Measurements from ENCODE around the gene CREG1.

Gene CREG1

GRCh38 chr1:167515461-167515860, 38.1 kb downstream of the CREG1 start:
- Mint-ChIP-seq H3K4me1 (ENCODE audit: low read depth) (no peaks in the 10 kb centered on the region), H3K36me3 (ENCODE audit: low read depth) (no peaks in the 10 kb centered on the region), H3K4me3 (no peak overlapping the region), H3K27ac (no peak overlapping the region), H3K9me3 (no peaks in the 10 kb centered on the region), H3K27me3 (peaks cover 2% of the 10 kb centered on the region)
- intact Hi-C loops (cut with micrococcal nuclease), result no loop called here

- H3K4me3 Mint-ChIP-seq, result no peak overlapping the region
- H3K4me1 Mint-ChIP-seq (ENCODE audit: low read depth), result no peaks in the 10 kb centered on the region
- intact Hi-C loops (cut with micrococcal nuclease), result no loop called here
Measured at GRCh38 chr1:167514288-167514687, 39.3 kb downstream of the CREG1 start.

GRCh38 chr1:167512046-167512654, 41.4 kb downstream of the CREG1 start:
- Mint-ChIP-seq H3K9me3 (no peaks in the 10 kb centered on the region), H3K27ac (no peak overlapping the region), H3K4me1 (ENCODE audit: low read depth) (no peaks in the 10 kb centered on the region), H3K4me3 (no peak overlapping the region), H3K36me3 (ENCODE audit: low read depth) (no peaks in the 10 kb centered on the region), H3K27me3 (peaks cover 4% of the 10 kb centered on the region)
- intact Hi-C loops (cut with micrococcal nuclease), result no loop called here

More at GRCh38 chr1:167514288-167514687, 39.3 kb downstream of the CREG1 start:
- H3K27ac Mint-ChIP-seq, result no peak overlapping the region
- H3K9me3 Mint-ChIP-seq, result no peaks in the 10 kb centered on the region
- H3K27me3 Mint-ChIP-seq, result peaks cover 4% of the 10 kb centered on the region
- H3K36me3 Mint-ChIP-seq (ENCODE audit: low read depth), result no peaks in the 10 kb centered on the region

GRCh38 chr1:167511374-167511986, 42.1 kb downstream of the CREG1 start:
- Mint-ChIP-seq H3K27ac (no peak overlapping the region), H3K27me3 (peaks cover 4% of the 10 kb centered on the region), H3K4me3 (no peak overlapping the region), H3K4me1 (ENCODE audit: low read depth) (no peaks in the 10 kb centered on the region), H3K36me3 (ENCODE audit: low read depth) (no peaks in the 10 kb centered on the region), H3K9me3 (no peaks in the 10 kb centered on the region)
- intact Hi-C loops (cut with micrococcal nuclease), result no loop called here

GRCh38 chr1:167510881-167511280, 42.7 kb downstream of the CREG1 start:
- H3K27ac Mint-ChIP-seq, result no peak overlapping the region
- no peaks in the 10 kb centered on the region for H3K9me3 Mint-ChIP-seq
- no peaks in the 10 kb centered on the region for H3K4me1 Mint-ChIP-seq (ENCODE audit: low read depth)
- intact Hi-C loops (cut with micrococcal nuclease), result no loop called here
- no peak overlapping the region for H3K4me3 Mint-ChIP-seq
- no peaks in the 10 kb centered on the region for H3K36me3 Mint-ChIP-seq (ENCODE audit: low read depth)
- peaks cover 4% of the 10 kb centered on the region for H3K27me3 Mint-ChIP-seq

DNA sequence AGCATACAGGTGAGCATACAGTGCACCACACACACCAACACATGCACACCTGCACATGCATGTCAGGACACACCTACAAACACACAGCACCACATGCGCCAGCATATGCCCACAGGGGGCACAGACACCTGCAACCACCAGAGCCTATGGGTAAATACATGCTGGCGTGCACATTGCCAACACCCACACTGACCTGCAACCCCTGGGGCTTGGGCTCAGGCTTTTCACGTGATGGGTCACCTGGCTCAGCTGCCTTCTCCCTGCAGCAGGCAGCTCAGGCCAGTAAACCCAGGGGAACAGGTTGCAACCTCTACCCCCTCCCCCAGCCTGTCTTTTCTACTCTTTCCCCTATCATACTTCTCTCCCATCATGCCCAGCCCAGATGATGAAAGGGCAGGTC, 43.3 kb downstream of the CREG1 start:
- H3K27ac Mint-ChIP-seq, result no peak overlapping the region
- no peaks in the 10 kb centered on the region for H3K9me3 Mint-ChIP-seq
- no peak overlapping the region for H3K4me3 Mint-ChIP-seq
- no peaks in the 10 kb centered on the region for H3K36me3 Mint-ChIP-seq (ENCODE audit: low read depth)
- peaks cover 4% of the 10 kb centered on the region for H3K27me3 Mint-ChIP-seq
- intact Hi-C loops (cut with micrococcal nuclease), result no loop called here
- H3K4me1 Mint-ChIP-seq (ENCODE audit: low read depth), result no peaks in the 10 kb centered on the region

DNA sequence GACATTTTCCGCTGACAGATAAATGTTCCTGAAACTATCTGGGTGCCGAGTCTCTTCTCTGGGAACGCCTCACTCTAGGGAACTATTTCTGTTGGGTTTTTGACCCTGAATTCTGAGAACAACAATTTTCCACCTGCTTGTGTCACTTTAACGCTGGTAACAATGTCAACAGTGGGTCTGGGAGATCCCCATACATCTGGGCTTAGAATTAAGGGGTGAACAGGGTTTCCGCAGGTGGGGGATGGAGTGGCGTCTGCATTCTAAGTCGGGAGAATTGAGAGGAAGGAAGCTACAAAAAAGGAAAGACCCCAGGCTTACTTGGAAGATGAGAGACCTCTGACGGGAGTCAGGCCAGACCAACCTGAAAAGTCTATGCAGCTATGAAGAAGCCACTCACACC, 44.0 kb downstream of the CREG1 start:
- intact Hi-C loops (cut with micrococcal nuclease), result no loop called here
- H3K9me3 Mint-ChIP-seq, result no peaks in the 10 kb centered on the region
- no peaks in the 10 kb centered on the region for H3K4me1 Mint-ChIP-seq (ENCODE audit: low read depth)
- no peak overlapping the region for H3K4me3 Mint-ChIP-seq
- H3K27ac Mint-ChIP-seq, result no peak overlapping the region
- H3K36me3 Mint-ChIP-seq (ENCODE audit: low read depth), result no peaks in the 10 kb centered on the region
- peaks cover 4% of the 10 kb centered on the region for H3K27me3 Mint-ChIP-seq

GRCh38 chr1:167507719-167508118, 45.8 kb downstream of the CREG1 start:
- intact Hi-C loops (cut with micrococcal nuclease), result no loop called here
- H3K27me3 Mint-ChIP-seq, result peaks cover 7% of the 10 kb centered on the region
- no peak overlapping the region for H3K4me3 Mint-ChIP-seq
- H3K27ac Mint-ChIP-seq, result no peak overlapping the region
- no peaks in the 10 kb centered on the region for H3K9me3 Mint-ChIP-seq
- H3K36me3 Mint-ChIP-seq (ENCODE audit: low read depth), result no peaks in the 10 kb centered on the region
- H3K4me1 Mint-ChIP-seq (ENCODE audit: low read depth), result no peaks in the 10 kb centered on the region

DNA sequence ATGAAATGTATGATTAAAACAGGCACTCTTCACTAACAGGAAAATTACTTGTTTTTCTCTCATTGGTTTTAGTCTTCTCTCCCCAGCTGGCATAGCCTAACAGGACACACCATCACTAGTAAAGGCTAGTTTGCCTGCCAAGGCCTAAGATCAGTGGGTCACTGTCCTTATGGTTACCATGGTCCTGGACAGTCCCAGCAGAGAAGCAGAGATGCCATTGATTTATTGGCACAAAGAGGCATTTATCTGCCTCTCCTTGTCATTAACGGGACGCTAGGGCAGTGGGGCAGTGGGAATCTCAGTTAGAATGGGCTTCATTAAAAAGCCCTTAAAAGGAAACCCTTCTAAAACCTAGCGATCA, 49.1 kb downstream of the CREG1 start:
- Mint-ChIP-seq H3K36me3 (ENCODE audit: low read depth) (no peaks in the 10 kb centered on the region), H3K27ac (no peak overlapping the region), H3K9me3 (no peaks in the 10 kb centered on the region), H3K4me3 (no peak overlapping the region), H3K4me1 (ENCODE audit: low read depth) (peaks cover 7% of the 10 kb centered on the region), H3K27me3 (peaks cover 7% of the 10 kb centered on the region)
- intact Hi-C loops (cut with micrococcal nuclease), result no loop called here

GRCh38 chr1:167503626-167504466, 49.7 kb downstream of the CREG1 start:
- peaks cover 7% of the 10 kb centered on the region for H3K27me3 Mint-ChIP-seq
- no peak overlapping the region for H3K27ac Mint-ChIP-seq
- intact Hi-C loops (cut with micrococcal nuclease), result no loop called here
- no peak overlapping the region for H3K4me3 Mint-ChIP-seq
- no peaks in the 10 kb centered on the region for H3K36me3 Mint-ChIP-seq (ENCODE audit: low read depth)
- no peaks in the 10 kb centered on the region for H3K9me3 Mint-ChIP-seq
- peaks cover 8% of the 10 kb centered on the region for H3K4me1 Mint-ChIP-seq (ENCODE audit: low read depth)

DNA sequence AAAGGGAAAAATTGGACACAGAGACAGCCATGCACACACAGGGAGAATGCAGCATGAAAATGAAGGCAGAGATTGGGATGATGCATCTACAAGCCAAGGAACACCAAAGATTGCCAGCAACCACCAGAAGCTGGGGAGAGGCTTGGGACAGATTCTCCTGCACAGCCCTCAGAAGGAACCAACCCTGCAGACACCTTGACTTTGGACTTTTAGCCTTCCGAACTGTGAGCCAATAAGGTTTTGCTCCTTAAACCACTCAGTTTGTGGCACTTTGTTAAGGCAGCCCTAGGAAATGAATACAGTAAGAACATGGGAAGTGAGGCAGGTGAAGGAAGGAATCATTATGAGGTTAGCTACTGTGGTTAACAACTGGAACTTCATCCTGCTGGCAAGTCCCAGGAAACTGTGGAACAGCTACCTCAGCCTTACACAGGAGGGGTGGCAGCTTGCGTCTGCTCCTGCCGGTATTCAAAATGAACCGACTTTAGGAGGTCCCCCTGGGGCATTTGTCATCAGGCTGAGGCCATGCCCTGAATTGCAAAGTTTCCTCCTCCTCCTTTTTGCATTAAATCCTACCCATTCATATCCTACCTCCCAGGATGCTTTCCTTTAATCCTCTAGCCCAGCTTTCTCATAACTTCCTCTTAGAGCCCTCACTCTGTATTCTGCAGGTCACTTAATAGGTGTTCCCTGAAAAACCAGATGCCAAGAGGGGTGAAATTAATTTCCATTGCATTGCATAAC, 50.7 kb downstream of the CREG1 start:
- H3K4me1 Mint-ChIP-seq (ENCODE audit: low read depth), result peaks cover 8% of the 10 kb centered on the region
- intact Hi-C loops (cut with micrococcal nuclease), result no loop called here
- no peaks in the 10 kb centered on the region for H3K9me3 Mint-ChIP-seq
- peaks cover 10% of the 10 kb centered on the region for H3K27me3 Mint-ChIP-seq
- no peak overlapping the region for H3K27ac Mint-ChIP-seq
- no peak overlapping the region for H3K4me3 Mint-ChIP-seq
- no peaks in the 10 kb centered on the region for H3K36me3 Mint-ChIP-seq (ENCODE audit: low read depth)

DNA sequence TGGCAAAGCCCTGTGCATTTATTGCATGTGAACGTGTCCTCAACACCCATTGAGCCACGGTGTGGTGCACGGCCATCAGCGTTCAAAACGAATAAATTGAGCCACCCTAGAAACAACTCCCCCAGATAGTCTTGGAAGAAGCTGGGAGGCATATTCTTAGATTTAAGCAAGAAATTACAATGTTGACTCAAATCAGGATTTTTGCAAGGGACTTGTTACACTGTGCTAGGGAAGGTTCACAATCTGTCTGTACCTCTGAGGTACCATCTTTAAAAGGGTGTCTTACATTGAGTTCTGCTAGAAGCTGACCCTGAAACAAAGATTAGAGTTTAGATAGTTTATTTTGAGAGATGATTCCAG, 51.4 kb downstream of the CREG1 start:
- H3K4me1 Mint-ChIP-seq (ENCODE audit: low read depth), result peaks cover 8% of the 10 kb centered on the region
- H3K9me3 Mint-ChIP-seq, result no peaks in the 10 kb centered on the region
- H3K4me3 Mint-ChIP-seq, result no peak overlapping the region
- no peaks in the 10 kb centered on the region for H3K36me3 Mint-ChIP-seq (ENCODE audit: low read depth)
- intact Hi-C loops (cut with micrococcal nuclease), result no loop called here
- H3K27ac Mint-ChIP-seq, result no peak overlapping the region
- H3K27me3 Mint-ChIP-seq, result peaks cover 11% of the 10 kb centered on the region

- Mint-ChIP-seq H3K27me3 (peaks cover 11% of the 10 kb centered on the region), H3K27ac (no peak overlapping the region), H3K36me3 (ENCODE audit: low read depth) (no peaks in the 10 kb centered on the region), H3K9me3 (no peaks in the 10 kb centered on the region), H3K4me3 (no peak overlapping the region), H3K4me1 (ENCODE audit: low read depth) (peaks cover 8% of the 10 kb centered on the region)
- intact Hi-C loops (cut with micrococcal nuclease), result no loop called here
Measured at GRCh38 chr1:167501515-167502191, 51.9 kb downstream of the CREG1 start.

Measured in dendritic cell treated with granulocyte-macrophage colony-stimulating factor and Interleukin-4, amounts not matched to agents 40 ng/mL and 50 ng/mL, for 4 days (primary cell).